ENCODE results near the gene STK24. TPM values are rescaled to one million over a fixed set of nuclear protein-coding genes. Genes with fewer than 3 reads are reported as not detected.

The STK24 gene
- total RNA-seq, 2 donors from 2014 or later, result 175 to 207 TPM

- Mint-ChIP-seq H3K27ac (no peak overlapping the region), H3K27me3 (ENCODE audit: low read depth) (no peaks in the 10 kb centered on the region), H3K4me1 (ENCODE audit: low read depth) (no peaks in the 10 kb centered on the region), H3K9me3 (no peaks in the 10 kb centered on the region), H3K36me3 (ENCODE audit: insufficient read depth in 2 of 2) (no peaks in the 10 kb centered on the region), H3K4me3 (no peak overlapping the region)
- no peak for DNase-seq
- ATAC-seq (replicated peaks in 1 of 2), result no peak
These were observed 171.1 kb downstream of the STK24 start for GRCh38 chr13:98405690-98406344.

DNA sequence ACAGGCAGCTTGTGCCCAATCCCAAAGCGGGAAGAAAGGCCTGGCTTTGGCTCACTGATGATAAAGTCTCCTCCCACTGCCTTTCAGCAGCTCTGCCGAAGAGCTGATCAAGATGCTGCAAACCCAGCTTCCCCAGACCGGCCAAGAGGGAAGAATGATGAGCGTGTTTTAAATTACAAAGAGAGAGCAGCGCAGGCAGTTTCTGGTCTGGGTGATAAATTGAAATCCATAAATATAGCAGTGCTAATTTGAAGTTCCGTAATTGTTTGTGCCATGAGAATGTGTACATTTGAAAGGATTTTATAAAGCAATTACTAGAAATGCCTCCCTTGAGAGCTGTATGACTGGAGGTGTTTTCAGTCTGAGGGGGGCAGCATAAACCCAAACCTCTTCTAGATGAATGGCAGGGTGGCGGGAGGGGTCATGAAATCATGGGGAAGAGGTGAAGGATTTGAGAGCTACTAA lies 171.8 kb downstream of the STK24 start:
- no peak for DNase-seq

GRCh38 chr13:98403076-98403475 lies 173.8 kb downstream of the STK24 start:
- no peak for DNase-seq

More for the DNA sequence above, 171.8 kb downstream of the STK24 start:
- no peaks in the 10 kb centered on the region for H3K36me3 Mint-ChIP-seq (ENCODE audit: insufficient read depth in 2 of 2)
- H3K4me1 Mint-ChIP-seq (ENCODE audit: low read depth), result no peaks in the 10 kb centered on the region
- no peak overlapping the region for H3K27ac Mint-ChIP-seq
- H3K9me3 Mint-ChIP-seq, result no peaks in the 10 kb centered on the region
- H3K27me3 Mint-ChIP-seq (ENCODE audit: low read depth), result no peaks in the 10 kb centered on the region
- no peak overlapping the region for H3K4me3 Mint-ChIP-seq
- ATAC-seq (replicated peaks in 1 of 2), result no peak

GRCh38 chr13:98401934-98402333 lies 175.0 kb downstream of the STK24 start:
- Mint-ChIP-seq H3K4me3 (no peak overlapping the region), H3K9me3 (no peaks in the 10 kb centered on the region), H3K27ac (no peak overlapping the region), H3K27me3 (ENCODE audit: low read depth) (no peaks in the 10 kb centered on the region), H3K4me1 (ENCODE audit: low read depth) (no peaks in the 10 kb centered on the region), H3K36me3 (ENCODE audit: insufficient read depth in 2 of 2) (no peaks in the 10 kb centered on the region)
- ATAC-seq (replicated peaks in 1 of 2), result no peak
- DNase-seq, result no peak

More at GRCh38 chr13:98403076-98403475, 173.8 kb downstream of the STK24 start:
- H3K9me3 Mint-ChIP-seq, result no peaks in the 10 kb centered on the region
- H3K36me3 Mint-ChIP-seq (ENCODE audit: insufficient read depth in 2 of 2), result no peaks in the 10 kb centered on the region
- H3K4me1 Mint-ChIP-seq (ENCODE audit: low read depth), result no peaks in the 10 kb centered on the region
- H3K27ac Mint-ChIP-seq, result no peak overlapping the region
- H3K4me3 Mint-ChIP-seq, result no peak overlapping the region
- H3K27me3 Mint-ChIP-seq (ENCODE audit: low read depth), result no peaks in the 10 kb centered on the region
- ATAC-seq (replicated peaks in 1 of 2), result no peak

GRCh38 chr13:98399756-98400155 lies 177.2 kb downstream of the STK24 start:
- DNase-seq, result no peak
- Mint-ChIP-seq H3K27ac (no peak overlapping the region), H3K4me1 (ENCODE audit: low read depth) (no peaks in the 10 kb centered on the region), H3K4me3 (no peak overlapping the region), H3K9me3 (no peaks in the 10 kb centered on the region), H3K27me3 (ENCODE audit: low read depth) (no peaks in the 10 kb centered on the region), H3K36me3 (ENCODE audit: insufficient read depth in 2 of 2) (no peaks in the 10 kb centered on the region)
- no peak for ATAC-seq (replicated peaks in 1 of 2)

DNA sequence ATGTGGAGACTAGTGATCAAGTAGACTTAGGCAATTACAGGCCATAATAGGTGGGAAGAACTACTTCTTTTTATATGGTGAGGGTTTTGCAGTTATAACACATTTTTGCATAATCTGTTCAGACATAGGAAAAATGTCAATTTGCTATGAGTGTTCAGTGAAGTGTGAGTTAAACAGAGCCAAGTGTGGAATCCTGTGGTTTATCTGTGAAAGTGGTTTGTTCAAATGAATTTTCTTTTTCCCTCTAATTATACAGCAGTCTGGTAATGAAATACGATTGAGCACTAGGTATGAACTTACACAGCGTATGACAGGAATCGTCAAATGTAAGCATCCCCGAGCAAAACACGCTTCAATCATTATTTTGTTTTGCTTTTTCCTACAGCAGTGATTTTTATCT lies 178.3 kb downstream of the STK24 start:
- Mint-ChIP-seq H3K9me3 (no peaks in the 10 kb centered on the region), H3K4me3 (no peak overlapping the region), H3K36me3 (ENCODE audit: insufficient read depth in 2 of 2) (no peaks in the 10 kb centered on the region), H3K27me3 (ENCODE audit: low read depth) (no peaks in the 10 kb centered on the region), H3K27ac (no peak overlapping the region), H3K4me1 (ENCODE audit: low read depth) (no peaks in the 10 kb centered on the region)
- ATAC-seq (replicated peaks in 1 of 2) (no peak), DNase-seq (no peak)

DNA sequence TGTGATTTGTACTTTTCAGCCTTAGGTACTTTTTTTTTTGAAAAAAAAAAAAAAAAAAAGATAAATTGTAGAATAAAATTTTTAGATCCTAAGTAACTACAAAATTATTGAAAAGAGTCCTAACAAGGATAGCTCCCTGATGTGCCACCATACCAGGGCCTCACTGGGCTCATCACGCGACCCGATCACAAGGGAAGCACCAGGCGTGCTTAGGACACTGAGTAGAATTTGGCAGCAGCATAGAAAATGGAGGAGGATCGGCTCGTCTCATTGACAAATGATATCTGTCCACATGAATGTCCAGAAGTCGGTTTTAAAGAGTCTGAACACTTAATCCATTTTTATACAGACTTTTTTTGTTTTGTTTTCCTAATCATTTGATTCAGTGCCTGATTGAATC lies 179.0 kb downstream of the STK24 start:
- no peaks in the 10 kb centered on the region for H3K36me3 Mint-ChIP-seq (ENCODE audit: insufficient read depth in 2 of 2)
- H3K27ac Mint-ChIP-seq, result no peak overlapping the region
- ATAC-seq (replicated peaks in 1 of 2) (no peak), DNase-seq (no peak)
- H3K9me3 Mint-ChIP-seq, result no peaks in the 10 kb centered on the region
- no peak overlapping the region for H3K4me3 Mint-ChIP-seq
- no peaks in the 10 kb centered on the region for H3K4me1 Mint-ChIP-seq (ENCODE audit: low read depth)
- H3K27me3 Mint-ChIP-seq (ENCODE audit: low read depth), result no peaks in the 10 kb centered on the region

- no peaks in the 10 kb centered on the region for H3K9me3 Mint-ChIP-seq
- no peak for ATAC-seq (replicated peaks in 1 of 2)
- H3K4me3 Mint-ChIP-seq, result no peak overlapping the region
- H3K27ac Mint-ChIP-seq, result no peak overlapping the region
- H3K36me3 Mint-ChIP-seq (ENCODE audit: insufficient read depth in 2 of 2), result no peaks in the 10 kb centered on the region
- H3K27me3 Mint-ChIP-seq (ENCODE audit: low read depth), result no peaks in the 10 kb centered on the region
- no peak for DNase-seq
- no peaks in the 10 kb centered on the region for H3K4me1 Mint-ChIP-seq (ENCODE audit: low read depth)
These were observed 179.7 kb downstream of the STK24 start for GRCh38 chr13:98397221-98397620.

- DNase-seq, result no peak
- ATAC-seq (replicated peaks in 1 of 2), result no peak
- H3K36me3 Mint-ChIP-seq (ENCODE audit: insufficient read depth in 2 of 2), result no peaks in the 10 kb centered on the region
- no peaks in the 10 kb centered on the region for H3K9me3 Mint-ChIP-seq
- H3K27me3 Mint-ChIP-seq (ENCODE audit: low read depth), result no peaks in the 10 kb centered on the region
- no peaks in the 10 kb centered on the region for H3K4me1 Mint-ChIP-seq (ENCODE audit: low read depth)
- no peak overlapping the region for H3K4me3 Mint-ChIP-seq
- no peak overlapping the region for H3K27ac Mint-ChIP-seq
These were observed 180.7 kb downstream of the STK24 start for GRCh38 chr13:98396071-98396710.

Other genes starting within 250 kb of the STK24 start
- not detected for gene SLC15A1, start 175.6 kb upstream of the STK24 start, total RNA-seq